Right lobe of liver (tissue), 6 donors: ENCODE results near the gene PHF21B. TPM values are rescaled to one million over a fixed set of nuclear protein-coding genes. Genes with fewer than 3 reads are reported as not detected.

Experiments
- ATAC-seq, 4 donors: fragments of 200-7000 bp; cut with Tn5 transposase; one replicate each; pipeline ENCODE4 v1.9.1; 2020; ENCODE audit warnings: mild to moderate bottlenecking in 4 of 4, moderate library complexity in 4 of 4
- DNase-seq, 3 donors: peaks; one replicate each; pipeline ENCODE4 v3.0.0-alpha.2; 2020
- H3K27ac ChIP-seq, 3 donors: fragments of 200-600 bp; one replicate each; pipeline ENCODE4 v1.8.0; 2022
- H3K27me3 ChIP-seq, 2 donors: fragments of 200-600 bp; one replicate each; pipeline ENCODE4 v1.8.0; 2022
- H3K36me3 ChIP-seq, 4 donors: fragments of 200-600 bp; sonication (generic) in 1 of 4; one replicate each; pipeline versions ENCODE4 v1.5.1 to v1.8.0; 2017 to 2022; ENCODE audit warnings: control low read depth in 1 of 4
- H3K4me1 ChIP-seq, 4 donors: fragments of 200-600 bp; sonication (generic) in 1 of 4; one replicate each; pipeline versions ENCODE4 v1.5.1 to v1.8.0; 2017 to 2022; ENCODE audit warnings: control low read depth in 1 of 4
- H3K4me3 ChIP-seq, 3 donors: fragments of 200-600 bp; one replicate each; pipeline ENCODE4 v1.8.0; 2022
- H3K9me3 ChIP-seq, 4 donors: fragments of 200-600 bp; sonication (generic) in 1 of 4; one replicate each; pipeline versions ENCODE4 v1.5.1 to v1.8.0; 2017 to 2022; ENCODE audit warnings: control low read depth in 1 of 4
- POLR2A ChIP-seq: fragments of 450-650 bp; IDR thresholded peaks from one replicate; pipeline ENCODE4 v1.6.1; 2017; ENCODE audit warnings: antibody characterized with exemption, mild to moderate bottlenecking
- WGBS: methylation state at CpG from one replicate; pipeline ENCODE4 v1.1.6; 2018; ENCODE audit warnings: low coverage, low lambda C conversion rate; ENCODE audit not compliant: insufficient coverage; ENCODE audit errors: missing lambda C conversion rate; 5-methylcytosine and 5-hydroxymethylcytosine counted together
- intact Hi-C, 2 donors: fragments of 100-400 bp; cut with DNase I; formaldehyde crosslinking; loops; one replicate each; pipeline versions ENCODE4 v1.11.2 to v1.14.1; 2022
- total RNA-seq, 6 experiments: library from RNA; depleted of rRNA in 2 of 6; stranded (reverse); fragments of >200 nt in 2 of 6; fragmentation: NEBNext Ultra II Directional in 3 of 6; extraction: Animal tissue kit (Norgen Biotek cat#: 25700) in 3 of 6; gene quantifications; one replicate each; pipeline versions ENCODE4 v1.1.0 to v1.2.4, GENCODE V29; 2016 to 2023
- TF ChIP-seq, protein P1 (sequence below), 4 donors: fragments of 200-600 bp in 3 of 4; fragments of 450-650 bp in 1 of 4; IDR thresholded peaks; one replicate each; pipeline versions ENCODE4 v1.5.1 to v1.8.0; 2016 to 2022; ENCODE audit warnings: antibody characterized with exemption in 4 of 4, mild to moderate bottlenecking in 2 of 4
- donor health status: DM: no; HTN: yes; CAD: no.
- donor health status: DM: no; HTN: no; CAD: no.
- donor health status: DM: no; HTN: no; CAD: no.
- donor health status: DM: no; HTN: yes; CAD: no.
- donor health status: DM: no; HTN: yes; CAD: no.

PHF21B gene
- total RNA-seq, 6 experiments from 2014 or later = not detected

DNA sequence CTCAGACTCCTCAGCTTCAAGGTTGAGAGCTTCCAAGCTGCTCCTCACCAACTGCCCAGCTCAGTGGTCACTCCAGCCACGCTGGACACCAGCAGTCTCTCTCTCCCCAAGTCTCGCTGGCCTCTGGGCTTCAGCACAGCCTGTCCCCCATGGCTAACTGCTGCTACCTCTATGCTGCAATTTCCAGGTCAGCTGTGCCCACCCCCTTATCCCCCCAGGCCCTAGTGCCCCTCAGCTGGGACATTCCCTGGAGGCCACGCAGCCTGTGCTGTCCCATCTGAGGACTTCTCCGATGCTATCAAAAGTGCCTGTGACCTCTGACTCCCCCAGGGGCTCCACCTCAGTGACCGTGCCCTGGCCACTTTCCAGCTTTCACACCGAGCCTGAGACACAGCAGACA is 37.5 kb upstream of the PHF21B start:
- WGBS = 15% methylated on average over 6 of the region's 6 CpGs
- intact Hi-C loops = no loop called here
- no peaks in the 10 kb centered on the region for H3K36me3 ChIP-seq
- H3K9me3 ChIP-seq = no peaks in the 10 kb centered on the region
- no peak for TF ChIP-seq POLR2A
- TF ChIP-seq, protein P1, sequence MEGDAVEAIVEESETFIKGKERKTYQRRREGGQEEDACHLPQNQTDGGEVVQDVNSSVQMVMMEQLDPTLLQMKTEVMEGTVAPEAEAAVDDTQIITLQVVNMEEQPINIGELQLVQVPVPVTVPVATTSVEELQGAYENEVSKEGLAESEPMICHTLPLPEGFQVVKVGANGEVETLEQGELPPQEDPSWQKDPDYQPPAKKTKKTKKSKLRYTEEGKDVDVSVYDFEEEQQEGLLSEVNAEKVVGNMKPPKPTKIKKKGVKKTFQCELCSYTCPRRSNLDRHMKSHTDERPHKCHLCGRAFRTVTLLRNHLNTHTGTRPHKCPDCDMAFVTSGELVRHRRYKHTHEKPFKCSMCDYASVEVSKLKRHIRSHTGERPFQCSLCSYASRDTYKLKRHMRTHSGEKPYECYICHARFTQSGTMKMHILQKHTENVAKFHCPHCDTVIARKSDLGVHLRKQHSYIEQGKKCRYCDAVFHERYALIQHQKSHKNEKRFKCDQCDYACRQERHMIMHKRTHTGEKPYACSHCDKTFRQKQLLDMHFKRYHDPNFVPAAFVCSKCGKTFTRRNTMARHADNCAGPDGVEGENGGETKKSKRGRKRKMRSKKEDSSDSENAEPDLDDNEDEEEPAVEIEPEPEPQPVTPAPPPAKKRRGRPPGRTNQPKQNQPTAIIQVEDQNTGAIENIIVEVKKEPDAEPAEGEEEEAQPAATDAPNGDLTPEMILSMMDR (IDR thresholded peaks at IDR 0.05) = no peak
- H3K27ac ChIP-seq = no peak overlapping the region
- DNase-seq (no peak), ATAC-seq (no peak)
- no peaks in the 10 kb centered on the region for H3K27me3 ChIP-seq
- H3K4me3 ChIP-seq = no peak overlapping the region
- H3K4me1 ChIP-seq = no peaks in the 10 kb centered on the region

DNA sequence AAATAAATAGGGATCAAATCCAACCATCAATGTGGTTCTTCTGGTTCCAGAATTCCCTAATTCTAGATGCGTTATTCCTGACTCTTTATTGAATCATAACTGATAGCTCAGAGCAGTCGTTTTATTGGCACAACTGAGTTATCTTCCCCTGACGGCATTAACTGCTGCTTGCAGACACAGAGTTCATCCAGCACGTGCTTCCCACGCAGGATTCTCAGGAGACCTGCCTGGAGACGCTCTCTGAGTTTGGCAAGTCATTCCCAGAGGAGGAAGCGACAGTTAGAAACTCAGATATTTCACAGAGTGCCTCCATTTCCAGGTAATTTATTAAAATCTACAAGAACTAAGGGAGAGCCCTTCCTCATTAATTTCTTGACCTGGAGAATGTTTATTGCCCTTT is 35.4 kb upstream of the PHF21B start:
- H3K9me3 ChIP-seq = no peaks in the 10 kb centered on the region
- H3K27me3 ChIP-seq = no peaks in the 10 kb centered on the region
- H3K27ac ChIP-seq = no peak overlapping the region
- DNase-seq = no peak
- no peaks in the 10 kb centered on the region for H3K36me3 ChIP-seq
- H3K4me1 ChIP-seq = no peaks in the 10 kb centered on the region
- no peak overlapping the region for H3K4me3 ChIP-seq
- no peak for TF ChIP-seq POLR2A
- TF ChIP-seq, protein P1 (IDR thresholded peaks at IDR 0.05) = no peak
- intact Hi-C loops = no loop called here
- ATAC-seq = no peak
- 37% methylated on average over 6 of the region's 7 CpGs for WGBS

DNA sequence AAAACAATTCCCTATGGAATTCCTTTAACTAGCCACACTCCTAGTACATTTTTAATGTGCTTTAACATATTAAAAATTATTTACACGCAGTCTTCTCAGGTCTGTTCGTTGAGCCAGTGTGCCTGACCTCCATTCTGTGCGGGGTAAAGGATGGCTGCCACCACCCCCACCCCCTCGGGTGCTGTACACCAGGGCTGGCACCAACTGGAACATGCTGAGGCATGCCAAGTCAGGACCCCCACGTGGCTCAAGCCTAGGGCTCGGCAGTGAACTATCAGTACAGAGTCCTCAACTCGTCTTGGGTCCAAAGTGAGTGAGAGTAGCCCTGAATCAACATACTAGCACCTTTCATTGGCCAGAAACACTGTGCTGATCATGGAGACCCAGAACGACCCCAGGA is 32.5 kb upstream of the PHF21B start:
- intact Hi-C loops = no loop called here
- H3K4me1 ChIP-seq = no peaks in the 10 kb centered on the region
- 48% methylated on average over 7 of the region's 8 CpGs for WGBS
- TF ChIP-seq, protein P1 (IDR thresholded peaks at IDR 0.05) = no peak
- TF ChIP-seq POLR2A = no peak
- no peak overlapping the region for H3K27ac ChIP-seq
- DNase-seq = no peak
- H3K36me3 ChIP-seq = no peaks in the 10 kb centered on the region
- H3K27me3 ChIP-seq = no peaks in the 10 kb centered on the region
- no peak overlapping the region for H3K4me3 ChIP-seq
- H3K9me3 ChIP-seq = no peaks in the 10 kb centered on the region
- no peak for ATAC-seq

DNA sequence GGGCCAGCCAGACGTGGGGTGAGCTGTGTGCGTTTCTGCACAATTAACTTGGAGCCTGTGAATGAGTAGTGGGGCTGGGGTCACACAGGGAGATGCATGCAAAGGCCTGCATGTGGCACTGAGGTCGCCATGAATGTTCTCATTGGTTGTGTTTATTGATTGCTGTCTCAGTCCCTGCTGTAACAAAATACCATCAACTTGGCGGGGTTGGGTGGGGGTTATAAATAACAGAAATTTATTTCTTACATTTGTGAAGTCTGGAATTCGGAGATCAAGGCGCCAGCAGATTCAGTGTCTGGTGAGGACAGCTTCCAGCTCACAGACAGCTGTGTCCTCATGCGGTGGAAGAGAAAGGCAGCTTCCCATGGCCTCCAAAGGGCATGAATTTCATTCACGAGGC is 29.3 kb upstream of the PHF21B start:
- 29% methylated on average over 2 of the region's 8 CpGs for WGBS
- Histone ChIP-seq H3K4me3 (no peak overlapping the region), H3K4me1 (no peaks in the 10 kb centered on the region), H3K36me3 (no peaks in the 10 kb centered on the region), H3K27ac (no peak overlapping the region), H3K9me3 (no peaks in the 10 kb centered on the region), H3K27me3 (no peaks in the 10 kb centered on the region)
- intact Hi-C loops = no loop called here
- no peak for ATAC-seq
- no peak for DNase-seq
- TF ChIP-seq POLR2A = no peak
- TF ChIP-seq, protein P1 (IDR thresholded peaks at IDR 0.05) = no peak

DNA sequence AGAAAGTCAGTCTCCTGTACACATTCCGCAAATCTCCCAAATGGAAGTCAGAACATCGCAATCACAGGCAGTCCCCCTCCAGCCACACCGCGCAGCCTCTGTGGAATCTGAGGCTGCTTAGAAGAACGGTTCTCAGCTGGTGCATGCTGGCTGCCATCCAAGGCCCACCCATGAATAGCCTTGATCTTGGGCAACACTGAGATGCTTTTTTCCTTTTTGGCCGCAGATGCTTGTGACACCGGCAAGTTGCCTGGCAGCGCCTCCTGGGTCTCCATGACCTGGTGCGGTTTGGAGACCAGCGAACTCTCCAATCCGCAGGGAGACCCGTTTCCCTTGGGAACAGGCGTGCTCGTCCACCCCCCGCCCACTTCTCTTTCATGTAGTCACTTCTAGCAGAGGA is 26.3 kb upstream of the PHF21B start:
- DNase-seq = no peak
- no peak for TF ChIP-seq POLR2A
- TF ChIP-seq, protein P1 (IDR thresholded peaks at IDR 0.05) = no peak
- H3K4me1 ChIP-seq = no peaks in the 10 kb centered on the region
- no peaks in the 10 kb centered on the region for H3K9me3 ChIP-seq
- WGBS = 60% methylated on average over 3 of the region's 15 CpGs
- no peaks in the 10 kb centered on the region for H3K27me3 ChIP-seq
- no peak overlapping the region for H3K27ac ChIP-seq
- intact Hi-C loops = no loop called here
- ATAC-seq = no peak
- no peaks in the 10 kb centered on the region for H3K36me3 ChIP-seq
- H3K4me3 ChIP-seq = no peak overlapping the region
